ENCODE results near the gene LRMDA.
"Not testable (repeated sequence)": the region's sequence is repeated elsewhere in the genome, so short reads cannot be mapped to it uniquely, and the experiment has no call there.

The LRMDA gene

GRCh38 chr10:75589895-75590654, 158.7 kb downstream of the LRMDA start:
- no peak for DNase-seq (ENCODE audit: low read depth)

GRCh38 chr10:75592151-75592787, 160.8 kb downstream of the LRMDA start:
- no peak for DNase-seq (ENCODE audit: low read depth)

GRCh38 chr10:75592791-75593643, 161.6 kb downstream of the LRMDA start:
- no peak for DNase-seq (ENCODE audit: low read depth)

GRCh38 chr10:75593692-75594556, 162.5 kb downstream of the LRMDA start:
- no peak for DNase-seq (ENCODE audit: low read depth)

GRCh38 chr10:75596930-75597620, 165.7 kb downstream of the LRMDA start:
- no peak for DNase-seq (ENCODE audit: low read depth)

- no peak for DNase-seq (ENCODE audit: low read depth)
Observed at GRCh38 chr10:75597773-75598440, 166.5 kb downstream of the LRMDA start.

- no peak for DNase-seq (ENCODE audit: low read depth)
Observed at GRCh38 chr10:75598998-75599397, 167.6 kb downstream of the LRMDA start.

GRCh38 chr10:75599875-75600648, 168.6 kb downstream of the LRMDA start:
- DNase-seq (ENCODE audit: low read depth): no peak

GRCh38 chr10:75600833-75601232, 169.4 kb downstream of the LRMDA start:
- no peak for DNase-seq (ENCODE audit: low read depth)

GRCh38 chr10:75602341-75602740, 170.9 kb downstream of the LRMDA start:
- no peak for DNase-seq (ENCODE audit: low read depth)

GRCh38 chr10:75605096-75605495, 173.7 kb downstream of the LRMDA start:
- no peak for DNase-seq (ENCODE audit: low read depth)

GRCh38 chr10:75605795-75606194, 174.4 kb downstream of the LRMDA start:
- DNase-seq (ENCODE audit: low read depth): not testable (repeated sequence)

GRCh38 chr10:75606203-75606779, 174.9 kb downstream of the LRMDA start:
- DNase-seq (ENCODE audit: low read depth): no peak

GRCh38 chr10:75607576-75607975, 176.2 kb downstream of the LRMDA start:
- DNase-seq (ENCODE audit: low read depth): no peak

GRCh38 chr10:75610183-75610582, 178.8 kb downstream of the LRMDA start:
- no peak for DNase-seq (ENCODE audit: low read depth)

GRCh38 chr10:75611172-75611992, 180.0 kb downstream of the LRMDA start:
- DNase-seq (ENCODE audit: low read depth): no peak

- DNase-seq (ENCODE audit: low read depth): no peak
Observed at GRCh38 chr10:75611993-75612372, 180.6 kb downstream of the LRMDA start.

GRCh38 chr10:75612904-75613684, 181.7 kb downstream of the LRMDA start:
- no peak for DNase-seq (ENCODE audit: low read depth)
